Osteocyte (in vitro differentiated cells): ENCODE measurements around the gene EIF2S2. TPM values are rescaled to one million over a fixed set of nuclear protein-coding genes. Genes with fewer than 3 reads are reported as not detected.

Experiments used
- DNase-seq: peaks from one replicate; pipeline ENCODE4 v3.0.0; 2021; ENCODE audit warnings: mixed read lengths; ENCODE audit not compliant: unreplicated experiment; ENCODE audit errors: extremely low spot score
- H3K27ac Mint-ChIP-seq: one replicate; pipeline ENCODE4 v1.8.0; 2021; ENCODE audit warnings: mild to moderate bottlenecking, mixed read lengths; ENCODE audit not compliant: unreplicated experiment
- H3K27me3 Mint-ChIP-seq: one replicate; pipeline ENCODE4 v1.8.0; 2021; ENCODE audit warnings: mixed read lengths; ENCODE audit not compliant: unreplicated experiment
- H3K36me3 Mint-ChIP-seq: one replicate; pipeline ENCODE4 v1.8.0; 2021; ENCODE audit warnings: mixed read lengths; ENCODE audit not compliant: unreplicated experiment
- H3K4me1 Mint-ChIP-seq: one replicate; pipeline ENCODE4 v1.8.0; 2021; ENCODE audit warnings: mixed read lengths; ENCODE audit not compliant: unreplicated experiment
- H3K4me3 Mint-ChIP-seq: one replicate; pipeline ENCODE4 v1.8.0; 2021; ENCODE audit warnings: mild to moderate bottlenecking, moderate library complexity, mixed read lengths; ENCODE audit not compliant: unreplicated experiment
- H3K9me3 Mint-ChIP-seq: one replicate; pipeline ENCODE4 v1.8.0; 2021; ENCODE audit warnings: mixed read lengths; ENCODE audit not compliant: unreplicated experiment
- total RNA-seq: library from RNA; stranded (reverse); gene quantifications from 2 replicates; pipeline ENCODE4 v1.2.1, GENCODE V29; 2021
- TF ChIP-seq, protein P1 (sequence below): fragments of 200-600 bp; sonication (generic); IDR thresholded peaks from 2 replicates; pipeline ENCODE4 v1.5.0; 2021; ENCODE audit warnings: antibody characterized with exemption, mild to moderate bottlenecking, moderate library complexity

EIF2S2 gene
- total RNA-seq, 1 donor from 2014 or later, result 87.9 TPM

GRCh38 chr20:34090645-34091044 lies 21.4 kb downstream of the EIF2S2 start:
- H3K27ac Mint-ChIP-seq, result no peak overlapping the region
- H3K27me3 Mint-ChIP-seq, result no peaks in the 10 kb centered on the region
- TF ChIP-seq, protein P1, sequence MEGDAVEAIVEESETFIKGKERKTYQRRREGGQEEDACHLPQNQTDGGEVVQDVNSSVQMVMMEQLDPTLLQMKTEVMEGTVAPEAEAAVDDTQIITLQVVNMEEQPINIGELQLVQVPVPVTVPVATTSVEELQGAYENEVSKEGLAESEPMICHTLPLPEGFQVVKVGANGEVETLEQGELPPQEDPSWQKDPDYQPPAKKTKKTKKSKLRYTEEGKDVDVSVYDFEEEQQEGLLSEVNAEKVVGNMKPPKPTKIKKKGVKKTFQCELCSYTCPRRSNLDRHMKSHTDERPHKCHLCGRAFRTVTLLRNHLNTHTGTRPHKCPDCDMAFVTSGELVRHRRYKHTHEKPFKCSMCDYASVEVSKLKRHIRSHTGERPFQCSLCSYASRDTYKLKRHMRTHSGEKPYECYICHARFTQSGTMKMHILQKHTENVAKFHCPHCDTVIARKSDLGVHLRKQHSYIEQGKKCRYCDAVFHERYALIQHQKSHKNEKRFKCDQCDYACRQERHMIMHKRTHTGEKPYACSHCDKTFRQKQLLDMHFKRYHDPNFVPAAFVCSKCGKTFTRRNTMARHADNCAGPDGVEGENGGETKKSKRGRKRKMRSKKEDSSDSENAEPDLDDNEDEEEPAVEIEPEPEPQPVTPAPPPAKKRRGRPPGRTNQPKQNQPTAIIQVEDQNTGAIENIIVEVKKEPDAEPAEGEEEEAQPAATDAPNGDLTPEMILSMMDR, result no peak
- no peaks in the 10 kb centered on the region for H3K9me3 Mint-ChIP-seq
- no peak overlapping the region for H3K4me3 Mint-ChIP-seq
- peaks cover 62% of the 10 kb centered on the region for H3K36me3 Mint-ChIP-seq
- H3K4me1 Mint-ChIP-seq, result no peaks in the 10 kb centered on the region
- DNase-seq, result no peak

- Mint-ChIP-seq H3K4me3 (no peak overlapping the region), H3K36me3 (peaks cover 66% of the 10 kb centered on the region), H3K9me3 (no peaks in the 10 kb centered on the region), H3K4me1 (no peaks in the 10 kb centered on the region), H3K27ac (no peak overlapping the region), H3K27me3 (no peaks in the 10 kb centered on the region)
- DNase-seq, result no peak
- TF ChIP-seq, protein P1, result no peak
Measured at GRCh38 chr20:34089655-34090345, 22.2 kb downstream of the EIF2S2 start.

GRCh38 chr20:34089175-34089479 lies 22.9 kb downstream of the EIF2S2 start:
- Mint-ChIP-seq H3K27me3 (no peaks in the 10 kb centered on the region), H3K4me3 (no peak overlapping the region), H3K27ac (no peak overlapping the region), H3K36me3 (peaks cover 66% of the 10 kb centered on the region), H3K4me1 (peaks cover 3% of the 10 kb centered on the region), H3K9me3 (no peaks in the 10 kb centered on the region)
- no peak for DNase-seq
- TF ChIP-seq, protein P1, result no peak

- H3K27ac Mint-ChIP-seq, result no peak overlapping the region
- no peaks in the 10 kb centered on the region for H3K9me3 Mint-ChIP-seq
- no peak for DNase-seq
- H3K4me1 Mint-ChIP-seq, result peaks cover 4% of the 10 kb centered on the region
- H3K36me3 Mint-ChIP-seq, result peaks cover 64% of the 10 kb centered on the region
- H3K27me3 Mint-ChIP-seq, result no peaks in the 10 kb centered on the region
- H3K4me3 Mint-ChIP-seq, result no peak overlapping the region
- TF ChIP-seq, protein P1, result no peak
Measured at GRCh38 chr20:34088305-34089174, 23.5 kb downstream of the EIF2S2 start.

DNA sequence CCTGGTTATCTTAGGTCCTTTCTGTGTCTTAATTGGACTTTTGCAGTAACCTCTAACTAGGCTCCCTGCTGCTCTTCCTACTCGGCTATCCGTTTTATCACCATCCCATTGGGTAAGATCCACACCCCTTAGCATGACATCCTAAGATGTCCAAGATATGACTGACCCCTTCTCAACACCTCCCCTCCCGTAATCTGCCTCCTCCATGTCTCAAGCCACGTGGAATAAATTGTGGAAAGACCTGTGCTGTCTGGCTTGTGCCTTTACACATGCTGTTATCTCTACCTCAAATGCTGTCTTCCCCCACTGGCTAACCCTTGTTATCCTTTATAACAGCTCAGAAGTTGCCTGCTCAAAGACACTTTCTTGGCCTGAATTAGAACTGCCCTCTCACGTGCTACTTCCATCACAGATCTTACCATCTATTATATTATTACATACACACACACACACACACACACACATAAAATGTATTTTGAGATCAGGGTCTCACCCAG lies 26.5 kb downstream of the EIF2S2 start:
- Mint-ChIP-seq H3K4me1 (peaks cover 12% of the 10 kb centered on the region), H3K27ac (no peak overlapping the region), H3K9me3 (no peaks in the 10 kb centered on the region), H3K27me3 (no peaks in the 10 kb centered on the region), H3K36me3 (peaks cover 50% of the 10 kb centered on the region), H3K4me3 (no peak overlapping the region)
- no peak for DNase-seq
- TF ChIP-seq, protein P1, result no peak
